Liver (tissue), 2 donors: Measurements from ENCODE around the gene DEDD.

Experiments
- EGR1 ChIP-seq, 2 donors: IDR thresholded peaks; 2 replicates each; pipeline ENCODE4 v1.6.1; 2016 to 2018; ENCODE audit warnings: antibody characterized with exemption in 2 of 2, low read depth in 2 of 2
- FOXA1 ChIP-seq: IDR thresholded peaks from 2 replicates; pipeline ENCODE4 v1.6.1; 2016; ENCODE audit warnings: antibody characterized with exemption
- donor health status: healthy.

GRCh38 chr1:161121042-161121650 lies 11.3 kb downstream of the DEDD start:
- TF ChIP-seq FOXA1 (no peak), EGR1 (IDR thresholded peaks at IDR 0.05; ENCODE audit: low read depth in 2 of 2) (no peak)
